GM21786 (cell line): ENCODE results near the gene GNGT2.

Experiments
- ATAC-seq: cut with Tn5 transposase; IDR thresholded peaks from one replicate; pipeline ENCODE4 v1.9.1; 2021; ENCODE audit not compliant: unreplicated experiment

GNGT2 gene

DNA sequence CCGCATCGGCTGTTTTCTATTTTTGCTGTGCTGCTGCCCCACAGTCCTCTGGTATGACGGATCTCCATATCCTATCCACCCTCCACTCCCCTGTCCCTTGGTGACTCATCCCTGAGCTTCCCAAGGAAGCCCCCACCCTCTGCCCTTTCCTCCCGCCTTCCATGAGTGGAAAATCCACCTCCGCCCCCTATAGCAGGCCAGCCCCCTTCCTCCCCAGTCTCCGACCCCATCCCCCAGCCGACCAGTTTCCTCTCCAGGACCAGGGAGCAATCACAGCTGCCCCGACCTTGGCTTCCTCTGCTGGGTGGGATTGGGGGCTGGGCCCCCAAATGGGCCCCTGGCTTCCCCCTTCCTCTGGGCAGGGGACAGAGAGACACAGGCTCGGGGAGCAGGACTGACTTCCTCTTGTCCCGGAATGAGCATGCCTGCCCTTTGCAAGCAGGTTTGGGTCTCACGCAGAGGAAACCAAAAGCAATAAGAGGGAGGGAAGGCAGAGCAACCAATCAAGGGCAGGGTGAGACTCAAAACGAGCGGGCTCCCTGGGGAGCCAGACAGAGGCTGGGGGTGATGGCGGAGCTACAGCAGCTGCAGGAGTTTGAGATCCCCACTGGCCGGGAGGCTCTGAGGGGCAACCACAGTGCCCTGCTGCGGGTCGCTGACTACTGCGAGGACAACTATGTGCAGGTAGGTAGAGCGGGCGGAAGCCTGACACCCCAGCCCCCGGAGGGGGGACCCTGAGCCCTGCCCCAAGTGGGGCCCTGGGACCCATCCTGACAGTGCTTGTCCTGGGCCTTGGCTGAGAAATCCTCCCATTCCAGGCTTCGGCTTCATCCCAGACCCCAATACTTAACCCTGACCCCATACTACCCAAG is at the start of gene GNGT2, which contains the start of gene ABI3:
Gene GNGT2 (minus strand): TSS at position 417 of the 872 bp plus-strand sequence. CDS start 3,152 bp downstream, outside the sequence.
Gene ABI3 (plus strand): TSS at position 550 of the 872 bp plus-strand sequence. CDS start 18 bp downstream, at position 568.
- ATAC-seq, result peak; percentile 69

DNA sequence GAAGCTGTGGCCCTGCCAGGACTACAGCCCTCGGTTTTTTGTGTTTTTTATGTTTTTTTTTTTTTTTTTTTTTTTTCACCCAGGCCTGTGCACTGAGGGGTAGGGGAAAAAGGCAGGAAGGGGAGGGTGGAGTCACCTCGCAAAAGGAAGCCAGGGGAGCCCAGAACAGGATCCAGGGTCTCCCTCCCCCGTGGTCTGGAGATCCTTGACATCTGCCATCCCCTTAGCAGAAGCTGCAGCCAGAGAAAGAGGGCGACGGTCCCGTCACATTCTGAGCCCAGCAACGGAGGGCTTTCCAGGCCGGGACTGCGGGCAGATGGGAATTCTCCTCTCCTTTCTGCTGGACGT is 49.3 kb upstream of the GNGT2 start:
- no peak for ATAC-seq

DNA sequence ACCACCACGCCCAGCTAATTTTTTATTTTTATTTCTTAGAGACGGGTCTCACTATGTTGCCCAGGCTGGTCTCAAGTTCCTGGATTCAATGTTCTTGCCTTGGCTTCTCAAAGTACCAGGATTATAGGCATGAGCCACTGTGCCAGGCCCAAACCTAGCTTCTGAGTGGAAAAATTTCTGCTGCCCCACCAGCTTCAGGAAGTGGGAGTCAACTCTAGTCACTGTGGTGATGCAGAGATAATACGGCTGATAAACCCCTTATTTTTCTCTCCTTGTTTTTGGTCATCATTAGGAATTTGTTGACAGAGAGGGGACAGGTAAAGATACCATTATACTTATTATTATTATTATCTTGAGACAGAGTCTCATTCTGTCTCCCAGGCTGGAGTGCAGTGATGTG is 48.0 kb upstream of the GNGT2 start:
- no peak for ATAC-seq

DNA sequence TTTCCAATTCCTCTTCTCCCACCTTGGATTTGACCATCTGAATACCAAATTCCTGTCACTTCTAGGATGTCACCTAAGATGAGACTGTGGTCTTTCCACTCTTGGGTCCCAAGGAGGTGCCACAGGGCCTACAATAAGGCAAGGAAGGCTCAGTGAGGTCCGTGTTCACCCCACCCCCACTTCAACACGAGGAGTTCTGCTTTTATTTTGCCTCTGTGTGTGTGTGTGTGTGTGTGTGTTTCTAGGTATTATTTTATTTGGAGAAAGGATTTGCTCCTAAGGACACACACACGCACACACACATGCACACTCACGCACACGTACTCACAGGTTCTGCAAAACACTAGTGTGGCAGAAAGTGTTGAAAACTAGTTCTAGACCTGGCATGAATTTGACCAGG is 44.8 kb upstream of the GNGT2 start:
- ATAC-seq, result no peak

DNA sequence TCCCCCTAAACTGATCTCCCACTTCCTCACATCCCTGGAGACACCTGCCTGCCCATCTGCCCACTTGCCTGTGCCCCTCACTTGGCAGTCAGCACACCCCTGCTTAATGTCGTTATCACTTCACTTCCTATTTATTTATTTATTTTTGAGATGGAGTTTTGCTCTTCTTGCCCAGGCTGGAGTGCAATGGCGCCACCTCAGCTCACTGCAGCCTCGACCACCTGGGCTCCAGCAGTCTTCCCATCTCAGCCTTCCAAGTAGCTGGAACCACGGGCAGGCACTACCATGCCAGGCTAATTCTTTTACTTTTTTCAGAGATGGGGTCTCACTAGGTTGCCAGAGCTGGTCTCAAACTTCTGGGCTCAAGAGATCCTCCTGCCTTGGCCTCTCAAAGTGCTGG is 43.7 kb upstream of the GNGT2 start:
- no peak for ATAC-seq

DNA sequence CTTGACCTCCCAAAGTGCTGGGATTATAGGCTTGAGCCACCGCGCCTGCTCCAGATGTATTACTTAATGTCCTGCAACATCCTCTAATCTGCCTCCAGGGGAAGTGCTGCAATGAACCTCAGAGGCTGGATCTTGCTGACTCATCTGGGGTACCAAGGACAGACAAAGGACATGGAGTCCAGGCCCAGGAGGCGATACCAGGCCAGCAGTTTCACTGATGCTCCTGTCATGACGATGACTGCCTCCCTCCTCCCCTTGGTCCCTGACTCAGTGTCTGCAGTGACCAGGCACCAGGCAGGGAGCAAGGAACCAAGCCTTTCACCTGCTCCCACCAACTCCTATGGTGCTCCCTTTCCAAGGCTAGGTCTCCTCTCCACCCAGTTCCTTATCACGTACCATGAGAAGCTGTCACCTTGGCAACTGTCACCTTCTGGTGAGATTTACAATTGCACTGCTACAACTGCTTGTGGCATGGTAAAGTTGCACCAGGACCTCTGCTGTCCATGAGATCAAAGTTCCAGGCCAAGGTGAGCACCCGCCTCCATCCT is 41.8 kb upstream of the GNGT2 start:
- no peak for ATAC-seq

DNA sequence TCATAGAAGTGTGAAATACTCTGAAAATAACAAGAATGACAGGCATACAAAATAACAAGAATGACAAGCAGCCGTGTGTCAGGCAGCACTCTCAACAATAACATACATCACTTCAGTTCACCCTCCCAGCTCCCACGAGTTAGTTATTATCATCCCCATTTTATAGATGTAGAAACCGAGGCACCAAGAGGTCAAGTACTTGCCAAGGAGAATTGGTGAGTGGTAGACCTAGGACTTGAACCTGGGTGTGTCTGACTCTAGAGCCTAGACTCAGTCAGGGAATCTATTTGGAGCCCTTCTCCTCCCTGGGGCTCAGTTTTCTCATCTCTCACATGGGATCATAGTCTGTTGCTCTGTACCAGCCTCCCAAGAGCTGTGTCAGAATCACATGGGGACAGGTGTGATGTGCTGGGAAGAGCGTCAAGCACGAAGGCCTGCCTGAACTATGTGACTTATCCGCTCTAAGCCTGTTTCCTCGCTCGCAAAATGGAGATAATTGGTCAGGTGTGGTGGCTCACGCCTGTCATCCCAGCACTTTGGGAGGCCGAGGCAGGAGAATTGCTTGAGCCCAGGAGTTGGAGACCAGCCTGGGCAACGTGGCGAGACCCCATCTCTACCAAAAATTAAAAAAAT is 39.6 kb upstream of the GNGT2 start:
- ATAC-seq, result no peak

DNA sequence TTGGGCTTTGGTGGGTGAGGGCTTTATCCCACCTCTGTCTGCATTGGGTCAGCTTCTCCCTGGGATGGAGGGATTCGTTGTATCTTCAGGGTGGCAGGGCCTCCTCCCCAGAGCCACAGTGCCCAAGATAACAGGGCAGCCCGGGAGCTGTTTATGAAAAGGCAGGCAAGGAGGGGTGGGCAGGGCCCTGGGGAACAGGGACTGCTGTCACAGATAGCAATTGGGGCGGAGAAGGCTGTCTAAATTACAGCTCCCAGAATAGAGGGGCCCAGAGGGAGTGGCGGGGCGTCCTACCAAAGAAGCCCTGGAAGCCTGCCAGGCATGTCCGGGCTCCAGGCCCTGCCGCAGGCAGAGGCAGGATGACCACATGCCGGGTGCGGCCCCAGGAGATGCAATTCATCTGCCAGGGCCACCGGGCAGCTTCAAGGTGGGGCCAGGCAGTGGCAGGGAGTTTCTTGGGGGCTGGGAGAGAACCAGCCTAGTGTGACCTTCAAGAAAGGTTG is 39.0 kb upstream of the GNGT2 start:
- no peak for ATAC-seq

DNA sequence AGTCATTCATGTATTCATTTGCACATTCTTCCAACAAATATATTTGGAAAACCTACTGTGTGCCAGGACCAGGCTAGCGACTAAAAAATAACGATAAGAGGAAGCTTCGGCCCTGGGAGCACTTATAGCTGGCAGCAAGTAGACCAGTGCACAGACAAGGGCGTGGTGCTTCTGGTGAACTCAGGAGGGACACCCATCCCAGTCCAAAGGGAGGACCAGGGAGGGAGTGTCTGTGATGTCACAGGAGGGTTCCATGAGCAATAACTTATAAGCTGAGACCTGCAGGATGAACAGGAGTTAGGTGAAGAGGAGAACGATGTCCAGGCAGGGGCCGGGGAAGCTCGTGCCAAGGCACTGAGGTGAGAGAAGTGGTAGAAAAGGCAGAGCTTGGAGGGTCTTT is 37.6 kb upstream of the GNGT2 start:
- no peak for ATAC-seq

DNA sequence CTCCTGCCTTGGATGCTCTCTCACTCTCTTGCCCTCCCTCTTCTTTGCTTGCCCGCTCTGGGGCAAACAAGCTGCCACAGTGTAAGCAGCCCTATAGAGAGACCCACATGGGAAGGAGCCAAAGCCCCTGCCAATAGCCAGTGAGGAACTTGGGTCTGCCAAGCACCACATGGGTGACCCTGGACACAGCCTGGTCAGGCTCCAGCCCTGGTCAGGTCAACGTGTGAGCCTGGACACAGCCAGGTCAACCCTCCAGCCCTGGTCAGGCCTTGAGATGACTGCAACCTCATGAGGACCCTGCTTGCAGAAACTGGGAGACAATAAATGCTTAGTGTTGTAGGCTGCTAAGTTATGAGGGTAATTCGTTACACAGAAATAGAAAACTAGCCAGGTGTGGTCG is 34.5 kb upstream of the GNGT2 start:
- ATAC-seq, result no peak

DNA sequence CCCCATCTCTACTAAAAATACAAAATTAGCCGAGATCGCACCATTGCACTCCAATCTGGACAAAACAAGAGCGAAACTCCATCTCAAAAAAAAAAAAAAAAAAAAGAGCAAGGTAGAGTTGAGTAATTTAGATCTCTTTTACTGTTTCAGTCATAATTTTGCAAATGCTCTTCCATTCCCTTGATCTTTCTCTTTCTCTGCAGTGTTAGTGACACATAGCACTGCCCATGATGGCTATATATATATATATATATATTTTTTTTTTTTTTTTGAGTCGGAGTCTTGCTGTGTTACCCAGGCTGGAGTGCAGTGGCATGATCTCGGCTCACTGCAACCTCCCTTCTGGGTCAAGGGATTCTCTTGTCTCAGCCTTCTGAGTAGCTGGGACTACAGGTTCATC is 32.4 kb upstream of the GNGT2 start:
- no peak for ATAC-seq

DNA sequence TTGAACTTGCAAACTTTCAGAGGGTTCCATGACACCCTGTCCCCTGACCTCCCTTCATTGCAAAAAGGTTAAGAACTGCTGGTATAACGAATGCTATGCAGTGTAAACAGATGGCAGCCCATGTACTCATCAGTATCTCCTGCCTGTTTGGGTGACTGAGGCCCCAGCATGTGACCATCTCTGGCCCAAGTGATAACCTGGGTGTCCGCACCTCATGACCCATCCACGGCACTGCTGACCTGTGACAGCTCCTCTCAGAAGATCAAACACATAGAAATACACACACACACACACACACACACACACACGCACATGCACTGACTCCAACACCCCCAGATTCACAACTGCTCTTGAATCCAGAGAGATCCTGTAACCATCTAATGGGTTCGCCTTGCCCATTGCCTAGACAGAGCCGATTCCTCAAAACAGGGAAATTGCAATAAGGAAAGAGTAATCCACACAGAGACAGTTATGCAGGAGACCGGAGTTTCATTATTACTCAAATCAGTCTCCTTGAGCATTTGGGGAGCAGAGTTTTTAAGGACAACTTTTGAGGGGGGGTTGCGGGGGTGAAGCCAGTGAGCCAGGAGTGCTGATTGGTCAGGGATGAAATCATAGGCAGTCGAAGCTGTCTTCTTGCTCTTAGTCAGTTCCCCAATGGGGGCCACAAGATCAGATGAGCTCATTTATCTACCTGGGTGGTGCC is 31.5 kb upstream of the GNGT2 start:
- ATAC-seq, result no peak

DNA sequence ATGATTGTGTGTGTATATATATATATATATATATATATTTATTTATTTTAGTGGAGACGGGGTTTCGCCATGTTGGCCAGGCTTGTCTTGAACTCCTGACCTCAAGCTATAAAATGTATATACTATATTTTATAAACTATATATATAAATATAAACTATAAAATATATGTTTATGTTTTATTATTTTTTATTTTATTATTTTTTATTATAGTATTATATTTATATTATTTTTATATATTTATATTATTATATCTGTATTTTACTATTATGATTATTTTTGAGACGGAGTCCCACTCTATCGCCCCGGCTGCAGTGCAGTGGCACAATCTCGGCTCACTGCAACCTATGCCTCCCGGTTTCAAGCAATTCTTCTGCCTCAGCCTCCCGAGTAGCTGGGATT is 30.7 kb upstream of the GNGT2 start:
- no peak for ATAC-seq

DNA sequence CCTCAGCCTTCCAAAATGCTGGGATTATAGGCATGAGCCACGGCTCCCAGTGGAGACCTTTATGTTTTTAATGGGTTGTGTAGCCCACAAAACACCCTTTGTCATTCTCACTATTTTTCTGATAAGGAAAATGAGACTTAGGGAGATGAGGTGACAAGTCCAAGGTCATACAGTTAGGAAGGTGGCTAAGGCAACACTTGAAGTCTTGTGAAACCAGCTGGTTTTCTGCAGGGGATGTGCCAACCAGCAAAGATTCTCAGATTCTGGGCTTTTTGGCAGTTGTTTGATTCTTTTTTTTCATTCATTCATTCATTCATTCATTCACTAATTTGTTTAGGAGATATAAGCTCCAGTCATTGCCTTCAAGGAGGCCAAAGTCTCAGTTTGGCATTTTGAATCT is 30.2 kb upstream of the GNGT2 start:
- ATAC-seq, result no peak

DNA sequence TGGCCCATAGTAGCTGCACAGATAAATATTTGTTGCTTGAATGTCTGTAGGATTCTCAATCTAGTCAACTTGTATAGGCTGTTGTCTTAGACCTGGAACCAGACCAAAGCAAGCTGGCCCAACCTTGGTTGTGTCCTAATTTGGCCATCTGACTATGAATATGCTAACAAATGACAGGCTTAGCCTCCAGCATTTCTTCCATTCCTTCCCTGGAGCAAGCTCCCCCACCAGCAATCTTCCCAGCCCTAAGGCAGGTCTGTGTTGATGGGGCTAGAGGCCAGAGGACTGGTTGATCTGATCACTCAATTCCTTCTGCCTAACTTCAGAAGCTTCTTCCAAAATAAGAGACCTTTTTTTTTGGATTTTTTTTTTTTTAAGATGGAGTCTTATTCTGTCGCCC is 29.6 kb upstream of the GNGT2 start:
- no peak for ATAC-seq

DNA sequence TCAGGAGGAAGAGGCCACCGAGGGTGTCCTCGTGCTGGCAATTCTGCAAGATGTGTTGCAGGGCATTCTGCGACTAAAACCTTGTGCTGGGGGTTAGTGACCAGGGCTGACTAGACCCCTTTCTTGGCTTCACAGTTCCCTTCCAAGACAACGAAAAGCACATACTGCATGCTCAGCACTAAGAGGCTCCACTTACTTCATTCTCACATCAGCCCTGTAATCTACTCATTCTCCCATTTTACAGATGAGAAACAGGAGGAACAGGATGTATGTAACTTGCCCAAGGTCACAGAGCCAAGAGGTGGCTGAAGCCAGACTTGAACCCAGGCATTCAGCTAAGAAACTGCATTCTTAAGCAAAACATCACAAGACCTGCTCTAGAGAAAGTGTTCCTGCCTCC is 25.5 kb upstream of the GNGT2 start:
- no peak for ATAC-seq

DNA sequence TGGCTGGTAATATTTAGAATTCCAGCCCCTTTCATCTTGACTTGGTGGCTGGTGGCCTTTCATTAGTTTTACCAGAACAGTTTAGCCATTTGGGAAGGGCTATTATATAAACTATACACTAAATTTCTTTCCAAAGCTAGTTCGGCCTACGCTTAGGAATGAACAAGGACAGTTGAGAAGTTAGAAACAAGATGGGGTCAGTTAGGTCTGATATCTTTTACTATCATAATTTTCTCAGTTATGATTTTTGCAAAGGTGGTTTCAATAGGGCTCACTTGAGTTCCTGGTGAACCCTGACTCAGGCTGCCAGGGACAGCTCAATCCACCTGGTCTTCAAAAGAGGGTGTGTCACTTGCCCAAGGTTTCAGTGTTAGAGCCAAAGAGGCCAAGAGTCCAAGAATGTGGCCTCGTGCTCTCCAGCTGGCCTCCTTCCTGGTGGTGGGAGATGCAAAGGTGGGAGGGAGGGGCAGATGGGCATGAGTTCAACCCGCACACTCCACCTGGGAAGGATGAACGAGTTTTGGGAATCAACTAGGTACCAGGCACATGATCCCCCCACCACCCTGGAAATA is 24.2 kb upstream of the GNGT2 start:
- no peak for ATAC-seq

DNA sequence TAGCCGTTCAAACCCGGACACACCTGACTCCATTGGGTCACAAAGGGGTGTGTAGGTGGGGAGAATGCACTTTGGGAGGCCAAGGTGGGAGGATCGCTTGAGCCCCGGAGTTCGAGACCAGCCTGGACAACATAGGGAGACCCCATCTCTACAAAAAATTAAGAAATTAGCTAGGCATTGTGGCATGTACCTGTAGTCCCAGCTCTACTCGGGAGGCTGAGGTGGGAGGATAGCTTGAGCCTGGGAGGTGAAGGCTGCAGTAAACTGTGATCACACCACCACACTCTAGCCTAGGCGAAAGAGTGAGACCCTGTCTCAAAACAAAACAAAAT is 21.2 kb upstream of the GNGT2 start:
- no peak for ATAC-seq

DNA sequence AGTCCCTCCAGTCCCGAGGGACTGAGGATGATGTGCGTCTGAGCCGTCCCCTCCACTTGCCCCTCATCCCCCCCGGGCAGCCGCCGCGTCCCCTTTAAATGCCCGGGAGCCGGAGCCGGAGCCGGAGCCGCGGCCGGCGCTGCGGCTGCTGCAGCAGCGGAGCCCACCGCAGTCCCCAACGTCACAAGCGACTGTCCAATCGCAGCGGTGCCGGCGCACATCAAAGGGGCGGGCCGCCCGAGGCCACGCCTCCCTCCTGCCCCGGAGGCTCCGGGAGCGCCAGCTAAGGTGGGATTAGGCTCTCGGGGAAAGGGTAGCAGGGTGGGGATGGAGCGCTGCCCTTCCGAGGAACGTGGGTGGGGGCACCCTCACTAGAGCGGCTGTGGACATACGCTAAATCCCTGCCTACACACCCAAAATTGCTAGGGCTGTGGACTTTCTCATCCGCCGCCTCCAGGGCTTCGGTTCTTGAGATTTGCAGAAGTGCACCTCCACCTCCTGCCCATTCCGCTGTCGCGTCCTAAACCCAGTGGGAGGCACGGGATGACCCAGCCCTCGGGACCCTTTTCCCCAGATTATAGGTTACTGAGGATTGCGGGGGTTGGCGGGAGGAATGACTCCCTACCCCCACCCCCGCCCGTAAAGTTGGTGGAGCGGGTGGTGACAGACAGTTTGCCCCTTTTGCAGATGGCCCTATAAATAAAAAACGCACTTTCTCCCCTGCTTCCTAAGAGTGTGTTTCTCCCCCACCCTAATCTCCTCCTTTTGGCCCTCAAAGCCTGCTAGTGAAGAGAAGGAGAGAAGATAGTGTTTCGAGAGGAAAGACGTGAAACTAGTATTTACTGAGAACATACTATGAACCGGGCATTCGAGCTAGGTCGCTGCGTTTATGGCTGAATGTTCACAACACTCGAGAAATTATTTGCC is 20.5 kb upstream of the GNGT2 start, which contains the start of gene PHOSPHO1:
Gene PHOSPHO1 (minus strand): TSS at position 152 of the 927 bp plus-strand sequence. CDS start 4,096 bp downstream, outside the sequence.
- no peak for ATAC-seq
